HG03095 (cell line): Measurements from ENCODE around the gene PFKL.

ENCODE experiments used
- ATAC-seq: cut with Tn5 transposase; IDR thresholded peaks from one replicate; pipeline ENCODE4 v1.9.1; 2021; ENCODE audit warnings: moderate library complexity; ENCODE audit not compliant: unreplicated experiment

Gene PFKL

DNA sequence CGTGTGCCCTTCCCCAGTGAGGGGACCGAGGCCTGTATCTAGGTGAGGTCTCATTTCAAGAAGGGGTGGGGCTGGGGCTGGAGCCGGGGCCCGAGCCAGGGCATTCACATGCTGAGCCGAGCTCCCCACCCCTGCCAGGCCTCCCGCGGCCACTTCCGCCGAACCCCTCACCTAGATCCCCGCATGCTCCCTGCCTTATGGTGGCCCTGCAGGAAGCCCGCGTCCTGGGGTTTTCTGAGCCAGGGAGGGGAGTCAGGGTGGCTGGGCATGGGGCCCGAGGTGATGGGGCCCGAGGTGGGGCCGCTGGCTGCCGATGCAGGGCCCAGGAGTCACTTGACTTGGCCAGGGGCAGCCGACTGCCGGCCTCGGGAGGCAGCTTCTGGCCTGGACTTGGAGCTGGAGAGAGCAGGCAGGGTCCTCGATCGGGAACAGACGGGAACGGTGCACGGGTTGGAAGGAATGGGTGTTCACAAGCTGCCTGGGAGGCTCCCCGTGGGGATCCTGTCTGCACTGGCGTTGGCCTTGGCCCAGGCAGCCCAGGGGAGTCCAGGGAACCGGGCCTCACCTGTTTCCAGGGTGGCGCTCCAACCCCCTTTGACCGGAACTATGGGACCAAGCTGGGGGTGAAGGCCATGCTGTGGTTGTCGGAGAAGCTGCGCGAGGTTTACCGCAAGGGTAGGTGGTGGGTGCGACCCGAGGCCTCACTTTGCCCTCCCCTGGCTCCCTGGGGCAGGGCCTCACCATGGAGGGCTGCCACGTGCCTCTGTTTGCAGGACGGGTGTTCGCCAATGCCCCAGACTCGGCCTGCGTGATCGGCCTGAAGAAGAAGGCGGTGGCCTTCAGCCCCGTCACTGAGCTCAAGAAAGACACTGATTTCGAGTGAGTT is 25.8 kb downstream of the PFKL start:
- ATAC-seq, result no peak

DNA sequence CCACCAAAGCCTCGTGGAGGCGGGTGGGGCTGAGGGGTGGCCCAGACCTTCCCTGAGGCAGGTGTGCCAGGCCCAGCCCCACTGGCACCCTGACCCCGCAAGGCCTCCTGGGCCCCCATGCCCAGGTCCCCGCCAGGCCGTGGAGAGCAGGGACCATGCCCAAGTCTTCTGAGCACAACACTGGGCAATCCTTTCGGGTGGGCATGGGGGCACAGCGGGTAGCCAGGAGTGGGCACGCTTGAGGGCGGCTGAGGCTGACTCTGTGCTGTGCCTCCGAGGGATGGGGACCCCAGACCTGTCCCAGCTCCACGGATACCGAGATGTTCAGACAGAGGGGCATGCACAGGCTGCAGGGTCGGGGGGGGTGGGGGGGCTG is 26.4 kb downstream of the PFKL start:
- no peak for ATAC-seq

DNA sequence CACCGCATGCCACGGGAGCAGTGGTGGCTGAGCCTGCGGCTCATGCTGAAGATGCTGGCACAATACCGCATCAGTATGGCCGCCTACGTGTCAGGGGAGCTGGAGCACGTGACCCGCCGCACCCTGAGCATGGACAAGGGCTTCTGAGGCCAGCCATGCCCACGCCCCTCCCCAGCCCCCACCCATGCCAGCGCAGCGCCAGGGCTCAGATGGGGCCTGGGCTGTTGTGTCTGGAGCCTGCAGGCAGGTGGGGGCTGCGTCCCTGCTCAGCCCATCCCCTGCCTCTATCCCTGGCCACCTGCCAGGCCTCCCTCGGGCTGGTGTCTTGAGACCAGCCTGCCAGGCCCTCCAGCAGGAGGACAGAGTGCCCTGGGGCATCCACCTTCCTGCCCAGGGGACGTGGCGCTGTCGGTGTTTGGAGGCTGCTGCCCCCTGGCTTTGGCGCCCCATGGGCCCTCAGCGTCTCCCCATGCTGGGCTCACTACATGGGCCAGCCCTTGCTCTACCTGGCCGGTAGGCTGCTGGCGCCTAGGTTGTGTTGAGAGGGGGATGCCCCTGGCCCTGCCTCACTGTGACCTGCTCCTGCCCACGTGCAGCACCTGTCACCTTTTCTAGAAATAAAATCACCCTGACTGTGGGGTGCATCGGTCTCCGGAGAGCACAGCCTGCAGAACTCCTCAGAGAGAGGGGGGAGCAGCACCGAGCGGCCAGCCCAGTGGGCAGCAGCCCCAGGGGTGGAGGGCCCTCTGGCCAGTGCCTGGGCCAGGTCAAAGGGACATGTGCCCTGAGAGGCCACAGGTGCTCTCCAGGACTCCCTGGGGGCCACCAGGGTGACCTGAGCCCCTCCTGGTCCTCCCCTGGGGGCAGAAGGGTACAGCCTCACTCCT is 27.1 kb downstream of the PFKL start:
- ATAC-seq, result no peak

DNA sequence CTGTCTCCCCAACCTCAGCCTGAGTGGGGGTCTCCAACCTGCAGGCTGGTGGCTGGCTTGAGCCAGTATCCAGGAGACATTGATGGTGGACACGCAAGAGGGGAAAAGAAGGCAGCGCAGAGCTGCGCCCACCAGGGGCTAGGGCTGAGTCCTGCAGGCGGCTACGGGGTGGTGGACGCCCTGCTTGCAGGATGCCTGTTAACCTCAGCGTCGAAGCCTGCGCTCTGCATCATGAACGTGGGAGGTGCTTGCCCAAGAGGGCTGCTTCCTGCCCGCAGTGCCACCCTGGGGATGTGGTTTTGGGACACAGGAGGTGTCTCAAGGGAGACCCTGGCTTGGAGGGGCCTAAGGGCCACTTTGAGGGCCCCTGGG is 27.7 kb downstream of the PFKL start:
- no peak for ATAC-seq

DNA sequence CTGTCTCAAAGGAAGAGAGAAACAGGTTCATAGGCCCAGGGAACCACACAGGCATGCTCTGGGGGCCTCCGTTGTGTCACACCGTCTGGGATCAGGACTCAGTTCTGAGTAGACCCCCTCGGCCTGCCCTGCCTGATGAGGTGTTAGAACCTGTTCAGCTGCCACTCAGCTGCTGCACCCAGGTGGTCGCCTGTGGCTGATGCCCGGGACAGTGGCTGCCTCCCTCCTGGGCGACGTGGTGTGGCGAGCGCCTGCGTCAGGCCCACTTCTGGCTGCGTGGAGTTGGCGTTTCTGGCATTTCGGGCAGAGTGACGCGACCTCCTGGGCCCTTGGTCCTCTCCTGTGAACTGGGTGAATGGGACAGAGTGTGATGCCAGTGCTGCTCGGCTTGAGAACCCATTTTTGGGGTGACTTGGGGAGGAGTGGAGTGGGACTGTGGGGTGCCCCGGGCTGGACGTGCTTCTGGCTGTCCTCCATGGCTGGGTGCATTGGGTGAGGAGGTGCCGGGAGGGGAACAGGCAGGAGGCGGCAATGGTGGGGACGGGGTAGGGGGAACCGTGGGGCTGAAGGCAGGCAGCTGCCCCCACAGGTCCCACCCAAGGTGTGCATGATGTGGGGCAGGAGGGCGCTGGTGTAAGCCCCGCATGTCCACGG is 28.5 kb downstream of the PFKL start:
- ATAC-seq, result no peak

DNA sequence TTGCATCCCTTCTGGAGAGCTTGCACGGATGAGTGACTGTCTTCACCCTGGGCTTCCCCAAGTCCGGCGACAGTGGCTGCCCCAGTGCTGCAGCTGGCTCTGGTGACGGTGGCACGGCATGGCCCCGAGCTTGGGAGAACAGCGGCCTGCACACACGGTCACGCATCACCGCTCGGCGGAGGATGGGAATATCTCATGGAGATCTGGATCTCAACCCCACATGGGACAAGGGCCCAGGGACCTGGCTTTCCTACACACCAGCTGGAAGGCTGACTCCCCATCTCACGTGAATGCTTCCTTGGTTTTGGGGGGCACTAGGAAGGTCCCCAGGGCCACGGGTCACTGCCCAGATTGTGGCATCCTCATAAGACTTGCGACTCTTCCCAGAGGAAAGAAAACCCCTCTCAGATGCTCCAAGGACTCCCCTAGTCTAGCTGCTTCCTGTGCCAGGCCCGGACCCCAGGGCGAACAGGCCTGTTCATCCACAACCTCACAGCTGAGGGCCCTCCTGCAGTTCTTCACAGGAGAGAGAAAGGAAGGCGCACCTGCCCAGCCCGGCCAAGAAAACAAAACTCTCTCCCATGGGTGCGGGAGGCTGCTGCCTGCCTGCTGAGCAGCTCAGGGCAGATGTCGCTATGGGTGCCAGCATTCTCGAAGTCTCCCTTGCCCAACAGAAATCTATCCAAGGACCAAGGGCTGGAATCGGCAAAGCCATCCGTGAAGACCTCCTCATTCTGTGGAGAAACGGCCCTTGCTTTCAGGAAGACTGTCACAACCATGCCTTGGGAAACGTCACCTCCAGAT is 29.4 kb downstream of the PFKL start:
- no peak for ATAC-seq

DNA sequence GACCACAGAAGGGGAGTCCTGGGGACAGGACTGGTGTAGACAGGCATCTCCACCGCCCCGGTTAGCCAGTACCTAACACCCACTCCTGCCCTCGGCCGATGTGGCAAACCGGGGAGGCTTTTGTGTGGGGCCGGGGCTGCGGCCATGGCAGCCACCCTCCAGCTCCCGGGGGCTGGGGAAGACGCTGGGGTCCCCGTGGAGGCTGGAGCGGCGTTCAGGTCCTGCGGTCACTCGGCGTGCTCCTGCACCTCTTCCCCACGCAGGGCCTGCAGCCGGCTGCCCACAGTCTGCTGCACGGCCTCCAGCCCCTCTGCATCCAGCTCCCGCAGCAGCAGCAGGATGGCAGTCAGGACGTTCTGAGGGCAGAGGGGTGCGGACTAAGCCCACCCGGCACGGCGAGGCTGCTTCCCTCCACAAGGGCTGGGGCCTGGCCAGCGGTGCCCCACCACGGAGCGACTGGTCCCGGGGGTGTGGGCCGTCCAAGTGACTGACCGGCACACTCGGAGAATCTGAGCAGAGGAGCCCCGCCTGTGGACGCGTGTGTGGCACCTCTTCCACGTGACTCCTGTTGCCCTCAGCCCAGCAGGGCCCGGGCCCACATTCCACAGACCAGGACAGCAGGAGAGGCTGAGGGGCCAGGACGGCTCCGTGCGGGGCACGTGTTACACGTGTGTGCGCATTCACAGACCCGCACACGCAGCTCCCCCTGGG is 30.3 kb downstream of the PFKL start:
- ATAC-seq, result no peak

DNA sequence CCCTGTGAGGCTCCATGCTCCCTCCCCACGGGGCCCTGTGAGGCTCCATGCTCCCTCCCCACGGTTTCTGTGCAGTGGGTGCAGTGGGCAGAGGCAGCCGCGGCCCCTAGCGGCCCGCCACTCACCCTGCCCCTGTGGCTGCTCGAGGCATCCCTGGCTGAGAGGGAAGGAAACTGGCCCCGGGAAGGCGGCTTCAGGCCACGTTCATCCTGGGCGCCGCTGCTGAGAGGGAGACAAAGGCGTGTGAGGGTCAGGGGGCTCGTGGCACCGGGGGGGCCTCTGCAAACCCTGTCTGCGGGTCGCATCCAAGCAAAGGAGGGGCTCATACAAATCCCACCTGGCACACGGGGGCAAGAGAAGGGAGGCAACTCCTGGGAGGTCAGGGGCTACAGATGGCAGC is 30.8 kb downstream of the PFKL start:
- no peak for ATAC-seq

DNA sequence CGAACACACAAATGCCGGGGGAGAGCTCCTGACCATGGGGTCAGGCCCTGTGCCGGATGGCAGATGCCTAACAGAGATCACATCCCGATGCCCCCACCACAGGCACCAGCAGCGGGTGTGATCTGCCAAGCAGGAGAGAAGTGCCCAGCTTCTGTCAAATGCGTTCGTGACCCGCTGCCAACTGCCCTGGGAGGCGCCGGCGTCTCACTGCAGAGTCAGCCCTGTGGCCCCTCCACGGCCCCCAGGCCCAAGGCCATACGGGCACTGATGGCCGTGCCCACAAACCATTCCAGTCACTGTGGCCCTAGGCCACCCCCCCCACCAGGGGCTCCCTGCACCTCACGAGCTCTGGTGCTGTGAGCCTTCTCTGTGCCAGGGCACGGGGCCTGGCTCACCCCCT is 31.4 kb downstream of the PFKL start:
- no peak for ATAC-seq

DNA sequence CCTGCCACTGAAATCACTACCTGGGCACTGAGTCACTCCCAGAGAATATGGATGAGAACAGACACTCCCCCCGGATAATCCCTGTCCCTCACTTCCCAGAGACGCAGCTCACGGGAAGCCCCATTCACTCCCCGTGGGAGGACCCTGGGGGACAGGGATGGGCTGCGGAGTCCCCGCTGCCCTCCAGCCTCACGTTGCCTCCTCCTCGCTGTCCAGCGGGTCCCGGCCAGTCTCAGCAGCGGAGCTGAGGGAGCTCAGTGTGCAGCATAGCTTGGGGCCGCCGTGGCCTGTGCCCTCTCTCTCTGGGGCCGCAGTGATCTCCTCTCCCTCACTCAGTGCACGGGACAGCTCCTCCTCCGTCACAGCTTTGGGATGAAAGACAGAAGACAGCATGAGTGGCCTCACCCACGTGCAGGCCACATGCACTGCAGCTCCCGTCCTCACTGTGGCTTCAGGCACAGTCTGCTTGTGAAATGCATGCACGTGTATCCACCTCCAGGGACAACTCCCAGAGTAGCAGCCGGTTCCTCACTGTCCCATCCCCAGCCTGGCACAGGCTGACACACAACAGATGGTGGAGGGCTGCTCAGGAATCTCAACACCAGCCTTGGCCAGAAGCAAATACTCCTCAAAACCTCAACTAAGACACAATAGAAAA is 31.9 kb downstream of the PFKL start:
- no peak for ATAC-seq

DNA sequence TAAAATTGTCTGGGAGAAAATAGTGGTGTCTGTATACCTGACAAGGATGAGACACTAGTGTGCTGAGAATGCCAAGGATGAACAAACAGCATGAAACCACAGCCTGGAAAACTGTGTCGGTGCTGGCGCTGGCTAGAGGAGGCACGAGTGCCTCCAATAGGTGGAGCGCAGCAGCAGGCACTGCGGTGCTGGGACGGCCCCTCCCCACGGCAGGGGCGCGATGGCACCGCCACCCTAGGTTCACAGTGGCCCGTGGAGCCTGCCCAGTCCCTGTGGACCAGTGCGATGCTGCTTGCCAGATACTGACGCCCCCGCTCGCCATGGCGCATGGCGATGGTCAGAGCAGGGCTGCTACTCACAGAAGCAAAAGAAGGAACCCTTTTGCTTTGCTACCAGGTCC is 32.5 kb downstream of the PFKL start:
- ATAC-seq, result no peak

DNA sequence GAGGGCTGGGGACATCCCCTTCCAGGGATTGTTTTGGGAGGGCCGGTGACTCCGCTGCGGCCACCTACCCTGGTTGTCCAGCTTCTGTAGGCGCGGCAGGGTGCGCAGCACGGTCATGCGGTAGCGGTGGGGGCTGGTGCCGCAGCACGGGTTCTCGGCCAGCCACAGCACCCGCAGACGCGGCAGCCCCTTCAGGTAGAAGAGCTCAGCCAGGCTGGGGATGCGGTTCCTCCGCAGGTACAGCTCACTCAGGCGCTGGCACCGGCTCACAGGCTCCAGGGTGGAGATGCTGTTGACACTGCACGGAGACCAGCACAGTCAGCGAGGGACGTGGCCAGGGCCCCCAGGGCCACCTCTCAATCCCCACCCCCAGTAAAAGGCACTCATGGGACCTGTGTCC is 33.1 kb downstream of the PFKL start:
- no peak for ATAC-seq

DNA sequence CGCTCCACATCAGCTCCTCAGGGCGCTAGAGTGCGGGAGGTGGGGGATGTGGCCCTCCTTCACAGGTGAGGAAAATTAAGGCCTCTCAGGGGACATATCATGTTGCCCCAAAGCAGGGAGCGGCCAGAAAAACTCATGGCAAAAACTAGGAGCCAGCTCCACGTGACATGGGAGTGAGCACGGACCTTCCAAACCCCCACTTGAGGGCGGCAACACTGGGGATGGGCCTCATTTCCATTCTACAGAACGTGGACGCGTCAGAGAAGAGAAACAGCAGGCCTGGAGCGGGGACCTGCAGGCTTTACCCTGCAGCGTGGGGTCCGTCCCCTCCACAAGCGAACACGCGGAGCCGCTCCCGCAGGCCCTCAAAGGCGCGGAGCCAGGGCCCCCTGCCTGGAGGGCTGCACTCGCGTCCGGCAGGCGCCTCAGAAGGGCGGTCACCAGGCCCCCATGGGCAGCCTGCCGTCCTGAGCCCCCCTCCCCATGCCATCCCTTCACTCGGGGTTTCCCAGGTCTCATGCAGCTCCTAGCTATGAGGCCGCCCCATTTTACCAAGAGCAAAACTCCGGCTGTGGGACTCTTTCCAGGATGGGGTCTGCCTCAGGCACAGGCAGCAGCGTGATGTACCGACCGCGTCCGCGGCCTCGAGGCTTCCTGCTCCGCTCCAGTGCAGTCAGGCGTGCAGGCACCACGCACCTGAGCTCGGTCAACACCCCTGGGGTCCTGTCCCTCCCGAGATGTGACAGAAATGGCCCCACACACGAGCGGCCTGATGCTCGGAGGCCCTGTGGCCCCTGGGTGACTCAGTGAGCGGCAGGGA is 33.9 kb downstream of the PFKL start:
- ATAC-seq, result no peak

DNA sequence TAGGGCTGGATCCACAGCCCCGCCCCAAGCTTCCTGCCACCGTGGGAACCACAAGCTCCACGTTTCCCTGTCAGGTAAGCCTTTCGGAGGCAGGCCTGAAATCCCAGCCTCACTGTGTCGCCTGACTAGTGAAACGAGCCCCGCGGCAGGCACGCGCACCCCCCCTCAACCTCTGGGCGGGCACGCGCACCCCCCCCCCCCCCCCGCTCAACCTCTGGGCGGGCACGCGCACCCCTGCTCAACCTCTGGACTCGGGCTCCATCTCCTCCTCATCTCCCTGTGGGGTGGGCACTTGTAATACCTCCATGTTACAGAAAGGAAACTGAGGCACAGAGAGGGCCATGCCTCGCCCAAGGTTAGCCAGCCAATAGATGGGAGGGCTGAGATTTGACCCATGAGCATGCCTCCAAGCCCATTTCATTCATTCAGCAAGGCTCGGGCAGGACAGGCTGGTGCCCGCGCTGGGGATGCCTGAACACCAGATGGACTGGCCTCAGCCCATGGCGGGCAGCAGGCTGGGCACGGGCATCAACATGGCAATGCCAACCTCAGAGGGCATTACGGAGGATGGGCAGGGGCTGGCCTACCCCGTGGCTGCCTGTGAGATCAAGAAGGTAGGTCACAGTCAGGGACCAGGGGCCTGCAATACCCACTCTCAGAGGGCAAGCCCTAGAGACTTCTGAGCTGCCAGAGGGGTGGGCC is 34.6 kb downstream of the PFKL start:
- no peak for ATAC-seq

DNA sequence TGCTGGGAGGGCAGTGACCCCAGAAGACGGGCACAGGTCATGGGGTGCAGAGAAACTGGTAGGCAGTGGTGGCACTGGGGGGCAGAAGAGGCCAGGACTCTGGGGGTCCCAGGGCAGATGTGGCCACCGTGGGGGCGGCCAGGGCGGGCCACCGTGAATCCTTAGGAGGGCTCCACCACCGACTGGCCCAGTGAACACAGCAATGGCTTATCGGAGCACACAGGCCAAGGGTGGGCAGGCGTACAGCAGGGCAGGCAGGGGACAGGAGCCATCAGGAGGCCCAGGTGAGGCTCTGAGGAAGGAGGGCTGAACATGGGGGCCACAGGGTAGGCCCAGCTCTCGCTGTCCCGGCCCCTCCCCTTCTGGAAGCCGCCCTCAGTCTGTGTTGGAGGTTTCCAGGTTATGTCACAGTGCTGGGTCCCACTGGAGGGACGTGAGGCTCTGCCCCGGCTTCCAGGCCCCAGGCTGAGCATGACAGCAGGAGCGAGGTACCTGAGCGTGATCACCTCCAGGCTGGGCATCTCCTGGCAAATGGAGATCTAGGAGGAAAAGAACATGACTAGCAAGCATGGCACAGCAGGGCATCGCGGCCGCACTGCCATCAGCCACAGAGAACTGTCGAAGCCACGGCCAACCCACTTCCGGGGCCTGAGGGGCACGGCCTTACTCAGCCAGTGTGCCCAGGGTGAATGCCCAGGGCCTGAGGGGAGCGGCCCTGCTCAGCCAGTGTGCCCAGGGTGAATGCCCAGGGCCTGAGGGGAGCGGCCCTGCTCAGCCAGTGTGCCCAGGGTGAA is 35.6 kb downstream of the PFKL start:
- ATAC-seq, result no peak

DNA sequence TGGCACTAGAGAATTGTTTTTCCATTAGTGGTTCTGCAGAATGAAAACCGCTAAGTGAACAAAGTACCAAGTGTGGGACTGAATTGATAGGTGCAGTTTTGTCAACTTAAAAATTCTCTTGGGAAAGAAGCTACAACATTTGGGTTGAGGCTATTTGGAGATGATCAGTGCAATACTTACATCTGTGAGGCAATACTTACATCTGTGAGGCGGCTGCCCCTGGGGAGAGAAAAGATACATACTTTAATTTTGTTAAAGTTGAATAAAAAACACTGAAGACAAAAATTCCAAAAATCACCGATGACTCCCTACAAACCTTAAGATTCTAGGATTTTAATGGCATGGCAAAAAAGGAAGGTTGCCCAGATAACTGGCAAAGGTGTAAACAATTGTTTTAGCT is 37.6 kb downstream of the PFKL start:
- ATAC-seq, result no peak
